Measurements from ENCODE around the gene THBS2. TPM values are rescaled to one million over a fixed set of nuclear protein-coding genes. Genes with fewer than 3 reads are reported as not detected.
"Not testable (repeated sequence)": the region's sequence is repeated elsewhere in the genome, so short reads cannot be mapped to it uniquely, and the experiment has no call there.

Gene THBS2
- total RNA-seq, 1 experiment from 2014 or later, result not detected

DNA sequence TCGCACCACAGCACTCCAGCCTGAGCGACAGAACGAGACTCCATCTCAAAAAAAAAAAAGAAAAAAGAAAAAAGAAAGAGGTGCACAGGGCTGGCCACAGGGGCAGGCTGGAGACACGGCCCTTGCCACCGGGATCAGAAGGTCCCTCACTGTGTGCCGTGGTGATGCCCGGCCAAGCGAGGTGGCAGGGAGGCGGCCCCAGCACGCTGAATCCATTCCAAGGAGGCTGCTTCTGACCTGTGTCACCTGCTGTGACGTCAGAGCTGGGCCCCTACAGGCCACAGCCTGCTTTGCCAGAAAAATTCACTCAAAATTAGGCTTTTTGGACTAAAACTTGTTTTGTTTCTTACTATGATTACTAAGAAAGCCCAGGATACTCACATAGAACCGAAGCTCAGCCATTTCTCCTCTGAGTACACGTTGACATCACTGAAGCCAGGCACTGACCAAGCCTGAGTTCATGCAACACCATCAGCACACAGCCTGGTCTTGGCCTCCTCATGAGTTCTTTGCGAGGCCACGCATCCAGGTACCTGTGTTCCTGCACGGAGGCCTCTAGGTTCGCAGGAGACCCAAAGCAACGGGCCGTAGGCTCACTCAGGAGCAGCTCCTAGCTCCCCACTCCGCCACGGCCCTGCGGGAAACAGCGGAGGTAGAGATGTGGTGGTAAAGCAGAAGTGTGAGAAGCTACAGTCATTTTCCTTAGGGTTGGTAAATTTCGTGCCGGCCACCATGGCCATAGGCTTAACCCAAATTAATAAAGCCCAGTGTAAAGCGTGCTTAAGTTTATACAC is 67.8 kb downstream of the THBS2 start:
- no peak for DNase-seq (ENCODE audit: low spot score)

DNA sequence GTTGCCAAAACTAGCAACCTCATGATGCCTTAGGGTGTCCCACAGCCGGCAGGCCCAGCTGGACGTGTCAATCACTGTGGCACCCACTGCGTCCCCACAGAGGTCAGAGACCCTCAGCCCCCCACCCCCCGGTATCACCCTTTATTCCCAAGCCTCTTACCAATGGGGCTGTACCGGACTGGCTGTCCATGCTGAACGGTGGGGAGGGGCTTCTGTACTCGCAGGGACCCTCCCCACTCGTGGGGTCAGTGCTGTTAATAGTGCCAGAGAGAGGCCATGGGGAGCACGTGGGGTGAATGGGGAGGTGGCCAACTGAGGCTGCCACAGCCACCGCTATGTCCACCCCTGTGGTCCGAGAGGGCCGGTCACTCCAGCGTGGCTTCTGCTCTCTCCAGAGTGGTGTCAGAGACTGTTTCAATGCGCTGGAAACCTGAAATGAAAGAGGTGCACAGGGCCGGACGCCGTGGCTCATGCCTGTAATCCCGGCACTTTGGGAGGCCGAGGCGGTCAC is 68.6 kb downstream of the THBS2 start:
- DNase-seq (ENCODE audit: low spot score), result no peak

DNA sequence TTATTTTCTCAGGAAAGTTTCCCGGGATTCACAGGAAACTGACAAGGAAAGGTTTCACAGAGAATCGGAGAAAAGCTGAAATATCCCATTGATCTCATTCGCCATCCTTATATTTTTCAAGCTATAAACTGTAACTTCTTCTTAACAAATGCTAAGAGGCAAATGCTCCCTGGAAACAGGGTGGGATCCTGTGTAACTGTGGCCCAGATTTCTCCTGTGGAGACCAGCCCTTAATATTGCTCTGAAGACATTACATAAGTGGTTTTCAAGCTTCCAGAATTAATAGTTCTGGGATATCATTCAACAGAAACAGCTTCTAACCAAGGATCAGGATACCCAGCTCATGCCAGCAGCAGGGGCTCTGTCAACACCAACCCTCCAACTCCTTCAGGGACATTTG is 69.2 kb downstream of the THBS2 start:
- DNase-seq (ENCODE audit: low spot score), result no peak

DNA sequence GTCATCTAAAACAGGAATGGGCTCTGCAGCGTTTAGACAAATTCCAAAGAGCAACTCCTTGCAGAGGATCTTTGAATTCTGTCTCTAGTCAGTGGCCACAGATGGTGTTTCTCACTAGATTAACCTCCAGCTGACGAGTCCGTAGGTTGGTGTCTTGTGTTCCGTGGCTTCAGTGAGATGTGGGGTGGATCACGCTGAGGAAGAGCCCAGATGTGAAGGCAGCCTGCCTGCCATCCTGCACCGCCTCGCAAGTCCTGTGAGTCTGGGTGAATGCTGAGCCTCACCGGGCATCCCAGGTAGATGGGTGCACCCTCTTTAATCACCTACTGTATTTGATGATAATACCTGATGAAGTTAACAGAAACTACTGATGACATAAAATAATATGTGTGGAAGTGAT is 70.4 kb downstream of the THBS2 start:
- DNase-seq (ENCODE audit: low spot score), result no peak

DNA sequence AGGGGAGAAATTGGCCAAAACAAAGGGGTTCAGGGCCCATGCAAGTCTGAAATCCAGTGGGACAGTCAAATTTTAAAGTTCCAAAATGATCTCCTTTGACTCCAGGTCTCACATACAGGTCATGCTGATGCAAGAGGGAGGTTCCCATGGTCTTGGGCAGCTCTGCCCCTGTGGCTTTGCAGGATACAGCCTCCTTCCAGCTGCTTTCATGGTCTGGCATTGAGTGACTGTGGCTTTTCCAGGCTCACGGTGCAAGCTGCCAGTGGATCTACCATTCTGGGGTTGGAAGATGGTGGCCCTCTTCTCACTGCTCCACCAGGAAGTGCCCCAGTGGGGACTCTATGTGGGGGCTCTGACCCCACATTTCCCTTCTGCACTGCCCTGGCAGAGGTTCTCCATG is 73.8 kb downstream of the THBS2 start:
- not testable (repeated sequence) for DNase-seq (ENCODE audit: low spot score)

DNA sequence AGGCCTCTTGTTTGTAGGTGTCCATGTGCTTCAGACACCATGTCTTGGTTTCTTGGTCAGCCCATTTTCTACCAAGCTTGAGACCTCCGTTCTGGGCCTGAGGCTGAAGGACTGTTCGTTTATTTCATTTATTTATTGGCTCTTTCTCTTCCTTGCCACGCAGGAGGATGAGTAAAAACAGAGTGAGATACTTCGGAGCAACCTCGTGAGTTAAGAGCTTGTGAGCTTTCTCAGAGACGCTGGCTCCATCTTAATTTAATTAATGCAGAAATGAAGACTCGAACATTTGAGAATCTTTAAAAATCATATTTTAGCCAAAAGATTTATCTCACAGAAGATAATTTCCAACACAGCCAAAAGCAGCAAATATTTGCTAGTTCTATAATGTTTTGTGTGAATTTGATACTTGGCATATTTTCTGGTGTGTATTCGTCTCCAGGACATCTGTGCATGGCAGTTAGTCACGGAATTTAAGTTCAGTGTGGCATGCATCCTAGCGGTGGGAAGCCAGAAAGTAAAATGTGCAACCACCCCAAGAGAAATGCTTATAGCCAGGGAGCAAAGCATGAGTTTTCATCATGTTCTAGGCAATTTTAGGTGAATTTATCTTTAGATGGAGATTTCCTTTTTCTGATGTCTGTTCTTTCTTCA is 76.0 kb downstream of the THBS2 start:
- no peak for DNase-seq (ENCODE audit: low spot score)

DNA sequence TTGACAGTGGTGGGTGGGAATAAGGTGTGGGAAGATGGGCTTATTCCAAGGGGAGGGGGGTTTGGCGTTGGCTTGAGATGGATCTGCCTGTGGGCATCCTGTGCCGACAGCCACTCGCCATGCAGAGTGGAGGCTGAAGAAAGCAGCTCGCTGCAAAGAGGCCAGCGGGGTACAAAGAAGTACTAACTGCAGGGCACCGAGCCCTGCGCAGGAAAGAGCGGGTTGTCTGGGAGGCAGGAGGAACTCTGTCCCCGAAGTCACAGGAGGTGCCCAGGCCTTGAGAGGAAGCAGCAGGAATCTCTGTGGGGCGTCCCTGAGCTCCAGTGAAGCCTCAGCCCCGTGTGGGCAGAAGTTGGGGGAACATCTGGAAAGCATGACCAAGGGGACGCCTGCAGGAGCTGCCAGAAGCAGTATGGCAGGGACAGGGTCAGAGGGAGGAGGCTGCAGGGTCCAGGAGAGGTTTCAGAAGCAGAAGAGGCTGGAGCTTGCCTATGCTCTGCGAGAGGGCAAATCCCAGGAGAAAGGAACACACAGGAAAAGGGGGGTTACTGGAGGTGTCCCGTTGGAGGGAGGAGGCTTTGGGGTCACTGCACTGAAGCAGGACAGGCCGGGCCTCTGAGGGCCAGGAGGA is 77.2 kb downstream of the THBS2 start:
- no peak for DNase-seq (ENCODE audit: low spot score)

DNA sequence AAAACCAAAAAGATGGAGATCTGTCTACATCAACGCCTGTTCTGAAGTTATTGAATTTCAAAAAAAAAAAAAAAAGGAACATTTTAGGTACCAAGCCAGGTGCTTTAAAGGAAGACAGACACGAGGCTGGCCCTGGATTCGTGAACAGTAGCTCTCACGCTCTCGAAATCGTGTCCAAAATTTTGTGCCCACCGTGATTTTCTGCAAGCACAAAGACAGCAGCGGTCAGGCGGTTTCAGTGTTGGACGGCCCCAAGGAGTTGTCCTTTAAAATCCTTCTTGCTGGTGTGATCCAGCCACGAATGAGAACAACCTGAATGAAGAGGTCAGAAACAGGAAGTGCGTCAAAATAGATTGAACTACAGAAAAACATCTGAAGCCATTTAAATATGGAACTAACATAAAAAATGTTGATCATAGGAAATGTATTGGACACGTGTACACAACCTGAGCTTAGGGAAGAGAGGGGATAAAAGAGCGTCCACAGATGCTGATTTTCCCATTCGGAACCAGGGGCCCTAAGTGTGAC is 78.2 kb downstream of the THBS2 start:
- no peak for DNase-seq (ENCODE audit: low spot score)

DNA sequence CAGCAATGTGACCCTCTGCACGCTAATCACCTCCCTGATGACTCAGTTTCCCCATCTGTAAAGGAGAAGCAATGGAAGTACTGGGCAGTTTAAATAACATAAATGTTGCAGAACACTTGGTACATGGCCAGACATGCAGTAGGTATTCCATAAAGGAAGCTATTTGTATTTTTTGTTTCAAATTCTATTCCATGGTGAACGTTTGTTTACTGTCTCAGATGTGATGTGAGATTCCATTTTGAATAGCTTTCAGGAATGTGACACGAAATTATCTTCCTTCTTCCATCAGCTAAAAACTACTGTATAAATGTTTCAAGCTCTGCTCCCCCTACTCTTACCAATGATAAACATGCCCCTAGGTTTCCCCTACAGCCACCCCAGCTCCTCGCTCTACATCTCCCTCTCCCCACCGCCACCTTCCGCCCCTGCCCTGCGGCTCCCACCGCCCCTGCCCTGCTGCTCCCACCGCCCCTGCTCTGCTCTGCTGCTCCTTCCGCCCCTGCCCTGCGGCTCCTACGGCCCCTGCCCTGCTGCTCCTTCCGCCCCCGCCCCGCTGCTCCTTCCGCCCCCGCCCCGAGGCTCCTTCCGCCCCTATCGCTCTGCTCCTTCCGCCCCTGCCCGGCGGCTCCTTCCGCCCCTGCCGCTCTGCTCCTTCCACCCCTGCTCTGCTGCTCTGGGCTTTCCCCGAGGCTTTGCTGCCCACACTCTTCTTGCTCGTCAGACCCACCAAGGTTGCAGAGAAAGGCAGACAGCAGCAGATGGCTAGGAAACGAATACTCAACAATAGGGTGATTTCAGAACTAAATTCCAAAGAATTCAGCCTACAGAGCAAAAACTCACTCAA is 78.9 kb downstream of the THBS2 start:
- DNase-seq (ENCODE audit: low spot score), result no peak

DNA sequence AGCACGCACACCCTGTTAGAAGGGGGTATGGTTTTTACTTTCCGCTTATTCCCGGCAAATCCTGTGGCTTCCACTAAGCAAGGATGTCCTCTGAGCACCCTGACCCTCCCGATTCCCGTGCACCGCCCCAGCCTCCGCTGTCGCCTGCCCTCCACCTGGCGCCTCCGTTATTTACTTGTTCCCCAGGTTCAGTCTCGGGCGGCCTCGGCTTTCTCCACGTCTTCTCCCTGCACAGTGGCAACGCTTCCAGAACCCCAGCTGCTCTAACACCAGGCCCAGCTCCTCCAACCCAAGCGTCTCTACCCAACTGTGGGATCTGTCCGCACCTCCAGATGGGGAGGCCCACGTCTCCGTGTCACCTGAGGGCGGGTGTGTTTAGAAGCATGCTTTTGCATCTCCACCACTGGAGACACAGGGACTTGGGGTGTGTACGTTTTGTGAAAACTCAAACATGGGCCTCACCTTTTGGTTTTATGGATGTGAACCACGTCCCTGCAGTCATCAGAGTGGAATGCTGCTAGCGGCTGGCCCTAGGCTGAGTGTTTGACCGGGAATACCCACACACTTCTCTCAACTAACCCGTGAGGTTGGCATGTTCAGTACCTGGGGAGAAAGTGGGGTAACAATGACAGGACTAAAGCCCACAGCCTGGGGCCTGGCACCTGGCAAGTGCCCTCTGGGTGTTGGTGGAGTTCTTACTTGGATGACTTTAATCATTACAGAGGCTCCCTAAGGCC is 79.9 kb downstream of the THBS2 start:
- DNase-seq (ENCODE audit: low spot score), result no peak

DNA sequence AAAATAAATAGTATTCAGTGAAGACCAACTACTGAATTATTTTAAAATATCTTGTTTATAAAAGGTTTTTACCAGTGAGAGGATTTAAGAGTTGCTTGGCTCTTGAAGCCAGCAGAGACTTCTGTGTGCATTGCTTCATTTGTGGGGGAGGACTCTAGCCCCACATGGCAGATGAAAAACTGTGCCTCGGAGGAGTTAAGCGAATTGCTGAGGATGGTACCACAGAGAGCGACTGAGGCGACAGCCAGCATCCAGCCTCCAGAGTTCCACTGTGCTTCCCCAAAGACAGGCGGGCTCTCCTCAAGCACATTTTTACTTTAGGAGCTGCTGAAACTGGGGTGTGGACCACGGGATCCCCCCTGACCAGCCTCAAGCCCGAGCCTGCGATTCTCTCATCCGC is 80.7 kb downstream of the THBS2 start:
- no peak for DNase-seq (ENCODE audit: low spot score)

DNA sequence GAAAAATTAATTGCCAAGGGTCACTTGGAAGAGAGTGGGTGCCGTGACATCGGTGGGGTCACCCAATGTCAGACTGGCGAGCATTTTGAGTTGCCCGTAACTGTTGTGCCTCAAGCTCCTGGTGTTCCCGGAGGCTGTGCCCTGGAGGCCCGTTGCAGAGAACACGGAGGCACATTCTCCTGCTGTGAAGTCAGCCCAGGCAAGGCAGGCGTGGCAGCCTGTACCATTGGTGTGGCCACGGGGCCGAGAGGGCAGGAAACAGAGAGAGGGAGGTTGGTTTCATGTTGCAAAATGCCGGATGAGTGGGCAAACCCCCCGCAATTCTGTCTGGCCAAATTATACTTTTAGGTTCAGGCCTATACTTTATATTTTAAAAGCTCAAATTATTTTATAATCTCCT is 81.2 kb downstream of the THBS2 start:
- DNase-seq (ENCODE audit: low spot score), result no peak

DNA sequence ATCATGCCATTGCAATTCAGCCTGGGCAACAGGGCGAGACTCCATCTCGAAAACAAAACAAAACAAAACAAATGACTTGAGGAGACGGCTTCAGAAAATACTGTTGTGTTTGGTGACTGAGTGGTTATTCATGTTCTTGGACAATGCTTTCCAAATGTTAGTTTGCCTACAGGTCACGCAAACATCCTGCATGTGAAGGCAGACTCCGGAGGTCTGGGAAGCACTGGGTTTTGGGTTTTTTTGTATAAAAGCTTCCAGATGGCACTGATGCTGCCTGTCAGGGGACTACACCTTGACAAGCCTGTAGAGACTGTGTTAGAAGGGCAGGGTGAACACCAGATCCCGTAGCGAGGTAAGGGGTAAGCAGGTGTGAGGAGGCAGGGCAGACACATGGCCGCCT is 81.7 kb downstream of the THBS2 start:
- no peak for DNase-seq (ENCODE audit: low spot score)

DNA sequence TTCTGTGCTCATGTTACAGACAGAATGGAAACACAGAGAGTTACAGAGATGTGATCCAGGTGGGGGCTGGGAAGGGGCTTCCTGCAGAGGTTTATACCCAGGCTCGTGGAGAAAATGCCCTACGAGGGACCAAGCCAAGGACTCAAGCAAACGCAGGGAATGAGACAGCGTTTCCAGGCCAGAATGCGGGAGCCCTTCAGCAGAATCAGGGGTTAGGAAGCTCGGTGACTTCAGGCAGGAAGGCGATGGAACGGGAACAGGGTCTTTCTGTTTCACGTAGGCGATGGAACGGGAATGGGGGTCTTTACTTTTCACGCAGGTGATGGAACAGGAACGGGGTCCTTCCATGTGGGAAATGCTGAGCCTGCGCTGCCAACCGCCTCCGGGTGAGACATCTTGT is 82.6 kb downstream of the THBS2 start:
- no peak for DNase-seq (ENCODE audit: low spot score)

DNA sequence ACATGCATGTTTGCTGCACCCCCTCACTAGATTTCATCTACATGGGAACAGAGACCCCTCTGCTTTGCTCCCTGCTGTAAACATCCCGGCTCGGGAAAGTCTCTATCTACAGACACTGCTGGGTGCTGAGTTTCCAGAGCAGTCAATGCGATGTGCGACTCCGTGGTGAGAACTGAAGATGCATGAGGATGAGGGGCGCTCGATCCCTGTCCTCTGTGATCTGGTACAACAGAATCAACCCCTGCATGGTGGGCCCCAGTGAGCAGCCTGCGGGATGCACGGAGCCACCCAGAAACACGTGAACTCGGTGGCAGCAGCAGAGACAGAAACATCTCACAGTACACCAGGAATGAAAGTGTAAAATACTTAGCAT is 83.1 kb downstream of the THBS2 start:
- no peak for DNase-seq (ENCODE audit: low spot score)

DNA sequence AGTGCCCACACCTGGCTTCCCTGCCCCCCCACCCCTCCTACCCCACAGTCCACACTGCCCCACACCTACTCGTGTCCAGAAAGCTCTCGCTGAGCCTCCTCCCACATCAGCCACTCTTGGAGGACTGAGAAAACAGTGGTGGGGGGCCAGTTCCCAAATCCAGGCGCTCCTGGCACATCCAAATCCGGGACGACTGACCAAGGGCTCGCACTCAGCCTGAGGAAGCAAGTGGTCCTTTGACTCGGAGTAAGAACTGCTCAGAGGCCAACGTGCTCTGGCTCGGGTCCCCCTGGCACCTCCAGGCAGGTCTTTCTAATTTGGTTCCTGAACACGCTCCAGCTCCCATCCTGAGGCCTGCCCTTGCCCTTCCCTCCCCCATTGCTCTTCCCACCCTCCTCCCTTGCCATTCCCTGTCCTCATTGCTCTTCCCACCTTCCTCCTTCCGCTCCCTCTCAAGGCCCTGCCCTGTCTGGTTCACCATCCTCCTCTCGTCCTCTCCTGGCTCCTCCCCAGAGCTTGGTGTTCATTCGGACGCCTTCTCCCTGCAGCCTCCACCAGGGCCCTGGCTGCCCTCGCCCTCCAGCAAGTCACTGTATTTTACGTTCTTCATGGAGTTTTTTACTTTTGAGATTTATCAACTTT is 83.6 kb downstream of the THBS2 start:
- no peak for DNase-seq (ENCODE audit: low spot score)

DNA sequence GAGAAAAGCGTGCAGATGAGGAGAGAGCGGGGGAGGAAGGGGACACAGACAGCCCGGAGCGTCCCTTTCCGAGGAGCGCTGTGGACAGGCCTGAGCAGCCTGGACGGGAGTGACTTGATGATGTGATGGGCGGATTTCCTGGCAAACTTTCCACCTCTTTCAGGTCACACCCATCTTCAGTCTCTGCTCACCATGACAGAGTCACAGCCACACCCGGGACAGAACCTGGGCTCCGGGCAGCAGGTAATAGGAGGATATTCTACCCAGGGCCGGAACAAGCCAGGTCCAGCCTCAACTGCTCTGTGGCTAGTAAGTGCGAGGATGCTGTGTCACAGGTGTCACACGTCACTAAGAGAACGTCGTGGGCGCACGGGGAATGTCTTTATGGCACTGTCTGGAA is 84.3 kb downstream of the THBS2 start:
- DNase-seq (ENCODE audit: low spot score), result no peak

DNA sequence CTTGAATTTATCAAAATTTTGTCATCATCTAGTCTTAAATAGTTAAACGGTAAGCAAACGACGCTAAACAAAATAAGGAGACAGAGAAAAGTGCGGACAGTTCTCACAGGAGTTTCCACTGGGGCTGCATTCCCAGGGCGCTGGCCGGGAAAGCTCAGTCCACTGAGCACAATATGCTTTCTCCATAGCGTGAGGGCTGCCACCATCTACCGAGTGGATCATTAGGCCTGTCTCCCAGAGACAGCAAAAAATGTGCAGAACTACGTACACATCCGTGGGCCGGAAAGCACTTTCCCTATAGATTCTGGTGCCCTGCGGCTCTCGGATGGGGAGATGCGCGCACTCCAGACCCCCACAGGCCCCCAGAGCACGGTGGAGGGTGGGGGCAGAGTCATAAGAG is 84.9 kb downstream of the THBS2 start:
- DNase-seq (ENCODE audit: low spot score), result no peak

DNA sequence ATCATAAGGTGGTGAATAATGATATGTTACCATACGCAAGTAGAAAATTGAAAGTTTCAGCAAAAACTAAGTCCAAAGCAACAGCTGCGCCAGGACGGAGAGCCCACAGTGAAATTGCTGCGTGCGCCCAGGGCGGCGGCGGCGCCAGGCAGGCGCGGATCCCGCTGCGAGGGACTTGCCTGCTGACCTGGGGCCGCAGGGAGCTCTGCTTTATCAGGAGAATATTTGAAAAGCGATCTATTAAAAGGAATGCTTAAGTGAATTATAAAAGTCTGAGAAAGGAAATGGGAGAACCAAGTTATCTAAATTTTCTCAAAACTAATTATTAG is 85.4 kb downstream of the THBS2 start:
- no peak for DNase-seq (ENCODE audit: low spot score)

DNA sequence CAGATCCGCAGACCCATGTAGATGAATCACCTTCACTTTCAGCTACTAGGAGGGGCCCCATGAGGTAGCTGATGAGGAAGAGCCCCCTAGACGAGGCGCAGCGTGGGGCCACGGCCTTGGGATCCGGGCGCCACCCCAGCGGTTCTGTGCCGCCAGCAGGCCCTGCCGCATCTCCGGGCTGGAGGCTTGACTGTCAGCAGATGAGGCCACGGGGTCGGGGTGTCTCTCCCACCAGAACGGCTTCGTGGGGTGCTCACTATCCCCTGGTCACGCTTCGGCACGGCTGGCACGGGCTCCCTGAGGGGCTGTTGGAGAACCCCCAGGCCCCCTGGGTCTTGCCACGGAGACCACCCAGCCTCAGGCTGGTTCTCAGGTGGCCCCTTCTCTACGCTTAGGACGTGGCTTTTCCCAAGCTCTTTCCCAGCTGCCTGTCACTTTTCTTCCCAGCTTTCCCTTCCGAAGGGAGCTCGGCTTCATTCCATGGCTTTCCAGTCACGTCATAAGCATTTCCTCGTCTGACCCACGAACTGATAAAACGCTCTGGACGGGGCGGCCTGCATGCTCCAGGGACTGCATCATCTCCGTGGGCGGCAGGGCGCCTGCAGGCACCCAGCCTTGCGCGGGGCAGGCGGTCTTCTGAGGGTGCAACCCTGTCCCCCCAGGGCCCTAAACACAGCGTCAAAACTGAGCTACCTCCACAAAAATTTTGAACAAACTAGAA is 85.9 kb downstream of the THBS2 start:
- no peak for DNase-seq (ENCODE audit: low spot score)
